Daoy (cell line): ENCODE measurements around the gene FBXO41. TPM values are rescaled to one million over a fixed set of nuclear protein-coding genes. Genes with fewer than 3 reads are reported as not detected.

Experiments
- DNase-seq: peaks from one replicate; pipeline ENCODE4 v3.0.0-alpha.2; 2015; ENCODE audit warnings: low read depth
- total RNA-seq: library from RNA; depleted of rRNA; stranded (reverse); fragments of >200 nt; shearing (Covaris generic); gene quantifications from 2 replicates; pipeline ENCODE4 v1.2.3, GENCODE V29; 2014; rRNA removed

FBXO41 gene
- 0.98 and 1.3 TPM in 2 replicates for total RNA-seq

- DNase-seq, result peak; percentile 61
Measured at GRCh38 chr2:73284296-73285158, at the start of gene FBXO41. FBXO41 (minus strand) TSS chr2:73284478; CDS start chr2:73269630, 14,848 bp downstream.

- no peak for DNase-seq
Measured at GRCh38 chr2:73334045-73334444, 49.8 kb upstream of the FBXO41 start.

GRCh38 chr2:73333564-73333963, 49.3 kb upstream of the FBXO41 start:
- no peak for DNase-seq

- DNase-seq, result no peak
Measured at GRCh38 chr2:73324126-73324725, 39.9 kb upstream of the FBXO41 start.

- DNase-seq, result no peak
Measured at GRCh38 chr2:73323551-73323950, 39.3 kb upstream of the FBXO41 start.

- no peak for DNase-seq
Measured at GRCh38 chr2:73314441-73314840, 30.2 kb upstream of the FBXO41 start.

- DNase-seq, result no peak
Measured at GRCh38 chr2:73307720-73308119, 23.4 kb upstream of the FBXO41 start.

GRCh38 chr2:73301636-73302035, 17.4 kb upstream of the FBXO41 start:
- no peak for DNase-seq

- no peak for DNase-seq
Measured at GRCh38 chr2:73300926-73301325, 16.6 kb upstream of the FBXO41 start.

- DNase-seq, result no peak
Measured at GRCh38 chr2:73297586-73297985, 13.3 kb upstream of the FBXO41 start.

- DNase-seq, result no peak
Measured at GRCh38 chr2:73297151-73297559, 12.9 kb upstream of the FBXO41 start.

GRCh38 chr2:73295751-73296400, 11.6 kb upstream of the FBXO41 start:
- peak; percentile 65 for DNase-seq

- DNase-seq, result no peak
Measured at GRCh38 chr2:73294239-73294638, 10.0 kb upstream of the FBXO41 start.

GRCh38 chr2:73293534-73294171, 9.4 kb upstream of the FBXO41 start, which contains the start of gene EGR4:
EGR4 (minus strand) TSS chr2:73293548; CDS start chr2:73293317, 231 bp downstream.
- DNase-seq, result peak; percentile 37

GRCh38 chr2:73292906-73293533, 8.7 kb upstream of the FBXO41 start:
- no peak for DNase-seq

GRCh38 chr2:73292316-73292905, 8.1 kb upstream of the FBXO41 start:
- no peak for DNase-seq

GRCh38 chr2:73291461-73292315, 7.4 kb upstream of the FBXO41 start:
- DNase-seq, result no peak

- peak; percentile 64 for DNase-seq
Measured at GRCh38 chr2:73291093-73291460, 6.8 kb upstream of the FBXO41 start.

- DNase-seq, result peak; percentile 40
Measured at GRCh38 chr2:73290049-73290839, 6.0 kb upstream of the FBXO41 start.
